ENCODE measurements around the gene PHRF1. TPM values are rescaled to one million over a fixed set of nuclear protein-coding genes. Genes with fewer than 3 reads are reported as not detected.

The PHRF1 gene
- total and polyA plus RNA-seq, 2 of the 4 experiments (the other 2 are of a cell fraction), result 10.9 to 17.5 TPM

DNA sequence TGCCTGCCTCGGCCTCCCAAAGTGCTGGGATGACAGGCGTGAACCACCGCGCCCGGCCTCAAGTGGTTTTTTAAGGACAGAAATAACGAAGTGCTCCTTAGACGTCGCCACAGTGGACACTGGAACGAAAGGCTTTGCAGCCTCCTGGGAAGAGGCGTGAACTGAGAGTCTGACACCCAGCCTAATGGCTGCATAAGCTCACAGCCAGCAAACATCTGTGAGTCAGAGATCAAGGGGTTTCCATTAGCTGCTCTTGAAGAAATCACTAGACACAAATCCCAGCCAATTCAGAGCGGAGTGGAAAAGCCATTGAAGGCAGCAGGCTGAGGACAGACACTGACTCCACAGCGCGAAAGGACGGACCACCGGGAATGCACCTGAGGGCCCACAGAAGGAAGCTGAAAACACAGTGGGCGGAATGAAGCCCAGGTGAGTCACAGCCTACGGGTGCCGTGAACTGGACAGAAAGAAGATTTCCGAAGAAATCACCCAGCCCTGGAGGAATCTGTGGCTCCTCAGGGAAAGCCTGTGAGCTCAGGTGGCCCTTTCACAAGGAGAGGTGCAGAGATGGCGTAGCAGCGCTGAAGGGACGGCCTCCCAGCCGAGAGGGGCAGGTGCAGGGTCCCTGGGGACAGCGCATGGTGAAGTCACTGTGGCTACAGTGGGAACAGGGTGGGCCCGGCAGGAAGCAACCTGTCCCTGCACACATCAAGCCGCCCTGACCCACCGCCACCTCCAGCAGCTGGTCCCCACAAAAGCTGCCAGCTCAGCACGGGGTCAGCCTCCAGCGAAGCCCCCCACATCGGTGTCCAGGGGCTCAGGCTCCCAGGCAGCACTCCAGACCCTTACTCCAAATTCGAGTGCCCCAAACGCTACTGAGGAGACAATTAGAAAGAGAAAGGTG is 27.3 kb upstream of the PHRF1 start:
- Histone ChIP-seq H2BK20ac (ENCODE audit: low read depth, low read length) (no peak overlapping the region), H2BK5ac (ENCODE audit: low read depth, low read length, poor library complexity, severe bottlenecking) (no peak overlapping the region), H3K79me1 (ENCODE audit: low read depth in 1 of 2, low read length in 2 of 2) (no peaks in the 10 kb centered on the region), H3K18ac (ENCODE audit: low read depth, low read length) (no peak overlapping the region), H2AK5ac (ENCODE audit: low read depth, low read length) (no peak overlapping the region), H3K4me1 (ENCODE audit: control insufficient read depth, insufficient read depth, low read length) (no peaks in the 10 kb centered on the region), H3K4me3 (ENCODE audit: insufficient read depth, low read depth, low read length) (no peak overlapping the region), H2BK15ac (ENCODE audit: low read depth, low read length) (no peak overlapping the region), H3K9ac (ENCODE audit: low read depth, low read length) (no peak overlapping the region), H3K36me3 (ENCODE audit: control insufficient read depth, insufficient read depth, low read length) (peaks cover 2% of the 10 kb centered on the region; the same call in 1 of the 2 replicates), H2BK120ac (ENCODE audit: low read depth, low read length) (no peak overlapping the region), H3K4me2 (ENCODE audit: low read depth, low read length) (no peak overlapping the region), H3K23ac (ENCODE audit: low read depth, low read length) (no peak overlapping the region), H3K9me1 (ENCODE audit: insufficient read depth, low read length) (no peaks in the 10 kb centered on the region), H3K56ac (ENCODE audit: extremely low read depth, insufficient read depth, low read length) (no peak overlapping the region), H3K27ac (ENCODE audit: insufficient read depth, low read length) (no peak overlapping the region), H4K20me1 (ENCODE audit: insufficient read depth, low read length) (no peaks in the 10 kb centered on the region), H3K14ac (replicated peaks; ENCODE audit: low read depth, low read length) (no peak overlapping the region), H2AK9ac (replicated peaks; ENCODE audit: low read depth, low read length, poor library complexity) (no peak overlapping the region), H3K4ac (ENCODE audit: low read depth, low read length) (no peak overlapping the region), H3K9me3 (ENCODE audit: control insufficient read depth, insufficient read depth, low read length) (no peaks in the 10 kb centered on the region), H4K8ac (ENCODE audit: low read depth in 2 of 2, low read length in 2 of 2) (no peak overlapping the region), H3K27me3 (ENCODE audit: control insufficient read depth, insufficient read depth, low read length) (peaks cover 10% of the 10 kb centered on the region; the same call in 1 of the 2 replicates), H2AFZ (replicated peaks; ENCODE audit: low read length, poor library complexity) (peak overlapping the region; percentile 56), H4K5ac (ENCODE audit: low read depth, low read length) (no peak overlapping the region), H4K91ac (ENCODE audit: insufficient read depth, low read depth, low read length) (no peak overlapping the region)
- ATAC-seq (ENCODE audit: low read depth), result peak; percentile 11; the same call in 1 of the 2 replicates
- no TSS peak for BruUV-seq (replicated peaks)
- ChIA-PET CTCF (no interaction called here), POLR2A (ENCODE audit: unreplicated experiment) (no interaction called here)
- dilution Hi-C loops (cut with HindIII; ENCODE audit: low sequenced_read_pairs, unreplicated experiment) (no loop called here), in situ Hi-C loops (cut with MboI; ENCODE audit: low sequenced_read_pairs) (no loop called here), intact Hi-C loops (cut with micrococcal nuclease) (no loop called here)
- no peak for DNase-seq
- TF ChIP-seq SMC3 (IDR thresholded peaks at IDR 0.05; ENCODE audit: low read depth, low read length) (no peak), BHLHE40 (IDR thresholded peaks at IDR 0.05; ENCODE audit: low read depth, low read length) (no peak), POLR2A (IDR thresholded peaks at IDR 0.05; ENCODE audit: low read depth, low read length) (no peak)
- TF ChIP-seq, protein P1, sequence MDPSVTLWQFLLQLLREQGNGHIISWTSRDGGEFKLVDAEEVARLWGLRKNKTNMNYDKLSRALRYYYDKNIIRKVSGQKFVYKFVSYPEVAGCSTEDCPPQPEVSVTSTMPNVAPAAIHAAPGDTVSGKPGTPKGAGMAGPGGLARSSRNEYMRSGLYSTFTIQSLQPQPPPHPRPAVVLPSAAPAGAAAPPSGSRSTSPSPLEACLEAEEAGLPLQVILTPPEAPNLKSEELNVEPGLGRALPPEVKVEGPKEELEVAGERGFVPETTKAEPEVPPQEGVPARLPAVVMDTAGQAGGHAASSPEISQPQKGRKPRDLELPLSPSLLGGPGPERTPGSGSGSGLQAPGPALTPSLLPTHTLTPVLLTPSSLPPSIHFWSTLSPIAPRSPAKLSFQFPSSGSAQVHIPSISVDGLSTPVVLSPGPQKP (IDR thresholded peaks at IDR 0.05; ENCODE audit: borderline replicate concordance, low read depth, low read length), result no peak
- WGBS, 2 experiments (ENCODE audit: extremely low coverage in 2 of 2, insufficient read length in 1 of 2), result 81% methylated on average over 22 of the region's 32 CpGs; no CpG with 5 or more reads in 1 of the 2 experiments

Measured in IMR-90 (cell line).